Astrocyte of the spinal cord (primary cell): Measurements from ENCODE around the gene HS3ST3B1.

Experiments used
- DNase-seq: peaks from one replicate; pipeline ENCODE4 v3.0.0; 2011; ENCODE audit warnings: low read depth, low spot score
- H3K4me3 ChIP-seq: 2 replicates; pipeline ENCODE4 v1.5.1; 2011; ENCODE audit warnings: low read depth, mild to moderate bottlenecking, low read length, moderate library complexity
- in situ Hi-C: cut with HindIII; loops from 2 replicates; pipeline ENCODE4 v1.10.0; 2017; ENCODE audit warnings: low sequenced_read_pairs
- TF ChIP-seq, protein P1 (sequence below): IDR thresholded peaks from 2 replicates; pipeline ENCODE4 v1.5.1; 2012; ENCODE audit warnings: low read depth, mild to moderate bottlenecking, low read length, inconsistent platforms

The HS3ST3B1 gene

DNA sequence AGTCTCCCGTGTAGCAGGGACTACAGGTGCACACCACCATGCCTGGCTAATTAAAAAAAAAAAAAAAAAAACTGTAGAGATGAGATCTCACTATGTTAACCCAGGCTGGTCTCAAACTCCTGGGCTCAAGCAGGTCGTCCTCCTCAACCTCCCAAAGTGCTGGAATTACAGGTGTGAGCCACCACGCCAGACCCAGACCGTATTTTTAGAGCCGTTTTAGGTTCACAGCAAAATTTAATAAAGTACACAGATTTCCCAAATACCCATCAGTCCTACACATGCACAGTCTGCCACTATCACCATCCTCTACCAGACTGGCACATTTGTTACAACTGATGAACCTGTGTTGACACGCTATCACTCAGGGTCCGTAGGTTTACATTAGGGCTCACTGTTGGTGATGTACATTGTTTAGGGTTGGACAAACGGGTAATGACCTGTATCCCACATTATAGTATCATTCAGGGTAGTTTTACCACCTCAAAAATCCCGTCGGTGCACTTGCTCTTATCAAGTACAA, 10.4 kb downstream of the HS3ST3B1 start:
- in situ Hi-C loops: no loop called here
- no peak overlapping the region for H3K4me3 ChIP-seq
- DNase-seq: no peak
- TF ChIP-seq, protein P1, sequence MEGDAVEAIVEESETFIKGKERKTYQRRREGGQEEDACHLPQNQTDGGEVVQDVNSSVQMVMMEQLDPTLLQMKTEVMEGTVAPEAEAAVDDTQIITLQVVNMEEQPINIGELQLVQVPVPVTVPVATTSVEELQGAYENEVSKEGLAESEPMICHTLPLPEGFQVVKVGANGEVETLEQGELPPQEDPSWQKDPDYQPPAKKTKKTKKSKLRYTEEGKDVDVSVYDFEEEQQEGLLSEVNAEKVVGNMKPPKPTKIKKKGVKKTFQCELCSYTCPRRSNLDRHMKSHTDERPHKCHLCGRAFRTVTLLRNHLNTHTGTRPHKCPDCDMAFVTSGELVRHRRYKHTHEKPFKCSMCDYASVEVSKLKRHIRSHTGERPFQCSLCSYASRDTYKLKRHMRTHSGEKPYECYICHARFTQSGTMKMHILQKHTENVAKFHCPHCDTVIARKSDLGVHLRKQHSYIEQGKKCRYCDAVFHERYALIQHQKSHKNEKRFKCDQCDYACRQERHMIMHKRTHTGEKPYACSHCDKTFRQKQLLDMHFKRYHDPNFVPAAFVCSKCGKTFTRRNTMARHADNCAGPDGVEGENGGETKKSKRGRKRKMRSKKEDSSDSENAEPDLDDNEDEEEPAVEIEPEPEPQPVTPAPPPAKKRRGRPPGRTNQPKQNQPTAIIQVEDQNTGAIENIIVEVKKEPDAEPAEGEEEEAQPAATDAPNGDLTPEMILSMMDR: no peak

DNA sequence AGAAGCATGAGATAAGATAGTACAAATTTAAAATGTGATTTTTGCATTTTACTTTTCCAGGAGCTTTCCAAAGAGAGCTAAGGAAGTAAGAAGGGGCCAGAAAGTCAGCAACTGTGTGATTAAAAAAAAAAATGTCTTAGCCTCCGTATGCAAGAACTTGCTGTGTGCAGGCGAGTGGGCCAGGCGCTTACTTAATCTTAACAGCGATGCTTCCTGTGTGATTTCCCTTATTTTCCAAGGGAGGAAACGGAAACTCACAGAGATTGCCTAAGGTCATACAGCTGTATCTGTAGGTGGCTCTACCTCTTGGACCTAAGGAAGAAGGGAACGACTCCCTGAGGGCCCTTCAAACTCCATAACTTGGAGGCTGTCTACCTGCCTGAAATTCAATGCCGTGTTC, 11.1 kb downstream of the HS3ST3B1 start:
- in situ Hi-C loops: no loop called here
- H3K4me3 ChIP-seq: no peak overlapping the region
- no peak for DNase-seq
- TF ChIP-seq, protein P1: no peak

DNA sequence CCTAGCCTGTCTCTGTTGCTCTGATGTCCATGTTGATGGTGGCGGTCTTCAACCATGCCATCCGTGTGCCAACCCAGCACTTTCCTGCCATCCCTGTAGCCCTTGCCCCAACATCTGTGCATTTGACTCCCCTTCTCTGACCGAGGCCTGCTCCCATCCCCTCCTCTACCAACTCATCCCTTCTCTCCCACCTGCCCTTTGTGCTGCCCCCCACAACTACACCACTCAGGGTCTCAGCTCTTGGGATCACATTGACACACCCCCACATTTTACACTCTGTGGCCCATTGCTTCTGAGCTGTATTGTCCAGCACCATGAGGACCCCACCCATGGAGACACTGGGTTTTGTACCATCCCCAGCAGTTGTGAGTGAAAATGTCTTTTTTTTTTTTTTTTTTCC, 11.6 kb downstream of the HS3ST3B1 start:
- no peak for DNase-seq
- in situ Hi-C loops: no loop called here
- no peak overlapping the region for H3K4me3 ChIP-seq
- TF ChIP-seq, protein P1: no peak

DNA sequence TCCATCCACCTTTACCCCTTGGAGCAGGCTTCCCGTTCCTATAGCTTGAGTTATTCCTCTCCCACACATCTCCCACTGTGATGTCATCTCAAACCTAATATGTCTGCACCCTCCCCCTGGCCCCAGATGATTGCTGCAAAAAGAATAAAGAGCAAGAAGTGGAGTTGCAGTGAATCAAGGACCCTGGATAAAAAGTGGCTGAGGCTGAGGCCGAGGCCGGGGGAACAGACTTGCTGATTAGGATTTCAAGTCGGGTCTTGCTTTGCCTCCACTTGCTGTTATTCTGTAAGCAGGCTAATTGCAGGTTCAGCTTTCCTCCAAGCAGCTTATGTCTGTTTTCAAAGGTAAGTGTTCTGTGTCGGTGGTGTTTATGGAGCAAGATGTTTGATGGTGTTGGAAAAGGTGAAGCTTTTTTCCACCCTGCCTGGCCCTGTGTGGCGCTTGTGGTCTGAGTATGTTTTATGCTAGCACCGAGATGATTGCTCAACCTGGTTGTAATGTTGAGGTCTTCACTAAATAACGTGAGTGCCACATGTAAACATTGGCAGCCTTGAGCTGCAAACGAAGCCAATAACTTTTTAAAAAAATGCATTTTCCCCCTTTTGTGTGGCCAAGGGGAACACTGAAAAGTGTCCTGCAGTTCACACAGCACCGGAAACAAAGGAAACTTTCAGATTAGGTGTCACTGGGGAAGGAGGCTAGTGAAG, 15.4 kb downstream of the HS3ST3B1 start:
- in situ Hi-C loops: no loop called here
- no peak overlapping the region for H3K4me3 ChIP-seq
- TF ChIP-seq, protein P1: no peak
- peak; percentile 10 for DNase-seq

DNA sequence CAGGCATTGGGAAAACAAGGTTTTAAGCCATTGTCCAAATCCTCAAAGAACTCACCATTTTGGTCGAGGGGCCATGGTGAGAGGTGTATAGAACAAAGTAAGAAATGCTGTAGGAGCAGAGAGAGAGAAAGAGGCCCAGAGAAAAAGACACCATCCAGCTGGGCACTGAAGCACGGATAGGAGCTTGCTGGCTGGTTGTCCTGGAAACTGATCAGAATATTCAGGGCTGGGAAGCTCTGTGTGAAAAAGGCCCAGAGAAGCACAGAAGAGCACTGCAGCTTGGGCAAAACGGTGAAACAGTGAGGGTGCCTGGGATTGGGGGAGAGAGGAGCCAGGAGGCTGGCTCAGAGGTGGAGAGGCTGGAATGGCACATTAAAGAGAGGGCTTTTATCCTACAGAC, 16.5 kb downstream of the HS3ST3B1 start:
- H3K4me3 ChIP-seq: no peak overlapping the region
- in situ Hi-C loops: no loop called here
- TF ChIP-seq, protein P1: no peak
- no peak for DNase-seq

DNA sequence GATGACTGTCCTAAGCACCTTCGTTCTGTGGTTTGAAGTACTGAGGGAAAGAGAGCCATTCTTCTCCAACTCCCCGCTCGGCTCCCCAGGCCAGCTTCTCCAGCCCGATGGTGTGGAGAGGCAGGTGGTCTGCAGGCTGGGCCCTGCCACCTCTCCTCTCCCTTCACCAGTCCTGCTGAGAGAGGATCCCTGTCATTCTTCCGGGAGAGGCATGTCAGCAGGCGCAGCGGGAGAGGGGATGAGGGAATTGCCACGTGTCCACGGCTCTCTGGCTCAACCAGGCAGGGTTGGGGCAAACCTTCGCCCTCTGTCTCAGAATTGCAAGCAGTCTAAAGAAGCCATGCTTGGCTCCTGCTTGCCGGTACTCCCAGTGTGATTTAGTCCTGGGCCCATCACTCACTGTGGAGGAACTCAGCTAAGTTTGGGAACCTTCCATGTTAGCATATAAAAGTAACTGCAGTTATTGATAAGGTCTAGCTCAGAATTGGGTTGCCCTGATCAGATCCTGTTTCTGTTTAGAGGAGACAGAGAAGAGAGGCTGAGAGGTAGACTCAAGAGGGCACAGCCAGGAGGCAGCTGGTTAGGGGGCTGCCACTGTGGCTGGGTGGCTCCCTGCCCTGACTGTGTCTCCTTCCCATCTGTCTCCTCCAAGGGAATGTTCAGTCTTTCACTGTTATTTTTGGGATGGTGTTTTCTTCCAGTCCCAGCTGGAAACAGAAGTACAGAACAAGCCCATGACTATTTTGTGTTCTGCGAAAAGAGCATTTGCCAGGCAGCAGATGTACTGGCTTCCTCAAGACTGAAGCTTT, 17.4 kb downstream of the HS3ST3B1 start:
- no peak for DNase-seq
- in situ Hi-C loops: no loop called here
- TF ChIP-seq, protein P1: no peak
- no peak overlapping the region for H3K4me3 ChIP-seq
